GM10248 (cell line): Measurements from ENCODE around the gene STX1A.
"Not testable (repeated sequence)": the region's sequence is repeated elsewhere in the genome, so short reads cannot be mapped to it uniquely, and the experiment has no call there.

ENCODE experiments used
- CTCF ChIA-PET: fragments of 300-600 bp; sonication (Branson Sonifier 250); formaldehyde crosslinking; extraction: SDS; loops from one replicate; lab custom pipeline; 2021; ENCODE audit warnings: antibody characterized with exemption; lab: Yijun Ruan, JAX
- POLR2A ChIA-PET: fragments of 350-650 bp; sonication (Branson Sonifier 250); formaldehyde crosslinking; extraction: SDS; loops from one replicate; lab custom pipeline; 2020; ENCODE audit warnings: antibody characterized with exemption; lab: Yijun Ruan, JAX
- DNase-seq: peaks from one replicate; pipeline ENCODE4 v3.0.0; 2012; ENCODE audit errors: extremely low spot score
- TF ChIP-seq, protein P1 (sequence below): IDR thresholded peaks from 2 replicates; pipeline ENCODE4 v1.5.1; 2012; ENCODE audit warnings: mild to moderate bottlenecking, low read depth; ENCODE audit errors: extremely low read depth, missing control alignments, control extremely low read depth

STX1A gene

DNA sequence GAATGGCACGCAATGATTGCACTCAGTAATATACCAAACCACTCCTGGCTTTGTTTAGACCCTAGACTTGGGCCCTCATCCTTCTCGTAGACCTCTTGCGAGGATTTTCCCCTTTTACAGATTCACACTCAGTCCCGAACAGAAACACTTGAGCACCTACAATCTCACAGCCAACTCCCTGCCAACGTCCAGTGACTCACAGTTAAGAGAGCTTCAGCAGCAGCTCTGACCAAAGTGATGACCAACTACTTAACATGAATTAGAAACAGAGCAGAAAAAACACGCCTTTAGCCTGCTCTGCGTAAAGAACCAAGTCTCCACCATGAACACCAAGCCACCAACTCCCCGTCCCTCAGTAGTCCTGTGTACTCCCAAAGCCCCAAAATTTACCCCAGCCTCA is 38.4 kb downstream of the STX1A start:
- ChIA-PET CTCF (no interaction called here), POLR2A (no interaction called here)
- TF ChIP-seq, protein P1, sequence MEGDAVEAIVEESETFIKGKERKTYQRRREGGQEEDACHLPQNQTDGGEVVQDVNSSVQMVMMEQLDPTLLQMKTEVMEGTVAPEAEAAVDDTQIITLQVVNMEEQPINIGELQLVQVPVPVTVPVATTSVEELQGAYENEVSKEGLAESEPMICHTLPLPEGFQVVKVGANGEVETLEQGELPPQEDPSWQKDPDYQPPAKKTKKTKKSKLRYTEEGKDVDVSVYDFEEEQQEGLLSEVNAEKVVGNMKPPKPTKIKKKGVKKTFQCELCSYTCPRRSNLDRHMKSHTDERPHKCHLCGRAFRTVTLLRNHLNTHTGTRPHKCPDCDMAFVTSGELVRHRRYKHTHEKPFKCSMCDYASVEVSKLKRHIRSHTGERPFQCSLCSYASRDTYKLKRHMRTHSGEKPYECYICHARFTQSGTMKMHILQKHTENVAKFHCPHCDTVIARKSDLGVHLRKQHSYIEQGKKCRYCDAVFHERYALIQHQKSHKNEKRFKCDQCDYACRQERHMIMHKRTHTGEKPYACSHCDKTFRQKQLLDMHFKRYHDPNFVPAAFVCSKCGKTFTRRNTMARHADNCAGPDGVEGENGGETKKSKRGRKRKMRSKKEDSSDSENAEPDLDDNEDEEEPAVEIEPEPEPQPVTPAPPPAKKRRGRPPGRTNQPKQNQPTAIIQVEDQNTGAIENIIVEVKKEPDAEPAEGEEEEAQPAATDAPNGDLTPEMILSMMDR: no peak
- DNase-seq: no peak

- POLR2A ChIA-PET: no interaction called here
- no peak for DNase-seq
- TF ChIP-seq, protein P1: no peak
- CTCF ChIA-PET: no interaction called here
Observed at GRCh38 chr7:73680501-73680900, 39.0 kb downstream of the STX1A start.

DNA sequence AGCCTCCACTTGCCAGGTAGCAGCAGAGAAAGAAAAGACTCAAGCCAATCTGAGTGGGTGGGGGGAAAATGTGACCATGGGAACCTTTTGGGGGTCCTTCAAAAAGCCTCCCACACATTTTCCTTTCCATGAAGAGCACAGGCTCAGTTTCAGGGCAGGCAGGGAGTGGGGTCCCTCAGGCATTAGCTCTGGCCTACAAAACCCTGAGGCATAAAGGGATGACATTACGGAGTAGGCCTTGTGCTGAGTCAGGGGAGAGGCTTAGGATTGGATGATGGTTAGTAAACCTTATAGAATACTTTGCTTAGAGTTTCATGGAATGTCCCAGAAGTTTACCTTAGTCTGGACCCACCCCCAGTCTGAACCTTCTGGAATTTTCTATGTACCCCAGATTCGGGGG is 39.8 kb downstream of the STX1A start:
- CTCF ChIA-PET: no interaction called here
- TF ChIP-seq, protein P1: no peak
- POLR2A ChIA-PET: no interaction called here
- DNase-seq: no peak

GRCh38 chr7:73678862-73679261 is 40.6 kb downstream of the STX1A start:
- ChIA-PET CTCF (no interaction called here), POLR2A (no interaction called here)
- no peak for DNase-seq
- TF ChIP-seq, protein P1: no peak

DNA sequence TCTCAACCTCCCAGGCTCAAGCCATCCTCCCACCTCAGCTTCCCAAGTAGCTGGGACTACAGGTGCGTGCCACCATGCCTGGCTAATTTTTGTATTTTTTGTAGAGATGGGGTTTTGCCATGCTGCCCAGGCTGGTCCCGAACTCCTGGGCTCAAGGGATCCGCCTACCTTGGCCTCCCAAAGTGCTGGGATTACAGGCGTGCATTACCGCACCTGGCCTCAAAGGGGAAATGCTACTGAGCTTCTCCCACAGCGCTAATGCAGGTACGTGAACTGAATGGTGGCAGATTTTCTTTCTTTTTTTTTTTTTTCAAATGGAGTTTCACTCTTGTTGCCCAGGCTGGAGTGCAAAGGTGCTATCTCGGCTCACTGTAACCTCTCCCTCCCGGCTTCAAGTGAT is 43.4 kb downstream of the STX1A start:
- DNase-seq, POLR2A ChIA-PET: not testable (repeated sequence)
- CTCF ChIA-PET: interaction anchor here (0.8 kb wide), 1 partner anchor 8 kb away, joined by 3 read pairs; no protein-coding TSS in a partner anchor

GRCh38 chr7:73674468-73675124 is 44.9 kb downstream of the STX1A start:
- ChIA-PET CTCF (interaction anchor here (0.5 to 1.4 kb wide), 3 partner anchors 10 to 68 kb away, joined by 3 to 9 read pairs (median 3); no protein-coding TSS in a partner anchor), POLR2A (interaction anchor here (0.5 kb wide), 1 partner anchor 74 kb away, joined by 5 read pairs; no protein-coding TSS in a partner anchor)
- TF ChIP-seq, protein P1: no peak
- no peak for DNase-seq

- POLR2A ChIA-PET: no interaction called here
- CTCF ChIA-PET: interaction anchor here (1.1 to 1.8 kb wide), 2 partner anchors 65 to 92 kb away, joined by 3 to 7 read pairs; no protein-coding TSS in a partner anchor
- TF ChIP-seq, protein P1: no peak
- DNase-seq: no peak
Observed at GRCh38 chr7:73671857-73672445, 47.5 kb downstream of the STX1A start.
